Fibroblast of peridontal ligament (primary cell): ENCODE data around the gene C18orf54.
"Not testable (repeated sequence)": the region's sequence is repeated elsewhere in the genome, so short reads cannot be mapped to it uniquely, and the experiment has no call there.

Source experiments
- DNase-seq: peaks from one replicate; pipeline ENCODE4 v3.0.0-alpha.2; 2010; ENCODE audit errors: extremely low read depth

Gene C18orf54

DNA sequence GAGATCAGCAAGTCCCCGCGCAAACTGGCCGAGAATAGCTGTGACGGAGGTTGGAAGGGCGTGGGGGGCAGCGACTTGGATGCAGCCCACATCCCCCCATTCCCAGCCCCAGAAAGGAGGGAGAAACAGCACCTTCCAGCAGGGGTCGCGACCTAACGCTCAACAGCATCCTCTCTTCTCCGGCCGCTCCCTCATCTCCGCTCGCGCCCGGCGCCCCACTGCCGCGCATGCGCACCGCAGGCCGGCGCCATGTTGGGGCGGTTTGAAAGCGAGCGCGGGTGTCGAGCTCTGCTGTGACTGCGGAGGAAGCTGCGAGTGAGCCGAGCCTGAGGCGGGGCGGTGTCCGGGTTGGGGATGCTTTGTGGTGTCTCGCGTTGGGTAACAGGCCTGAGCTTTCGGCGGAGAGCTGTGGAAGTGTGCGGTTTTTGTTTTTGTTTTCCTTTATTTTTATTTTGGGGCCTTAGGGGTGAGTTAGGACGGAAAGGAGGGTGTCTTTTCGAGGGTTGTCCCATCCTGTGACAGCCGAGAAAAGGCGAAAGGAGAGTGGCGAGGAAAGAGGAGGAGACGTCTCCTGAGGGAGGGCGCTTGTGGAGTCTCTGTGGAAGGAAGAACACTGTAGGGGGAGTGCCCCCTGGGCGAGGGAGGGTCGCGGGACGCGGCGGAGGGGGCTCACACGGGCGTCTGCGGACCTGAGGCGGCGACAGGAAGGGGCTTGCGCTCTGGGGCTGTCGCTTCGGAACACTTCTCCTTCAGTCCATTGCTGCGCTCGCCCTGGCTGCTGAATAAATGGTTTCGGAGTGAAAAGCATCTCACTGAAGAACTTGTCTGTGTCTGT is at the start of gene C18orf54, which contains the start of gene STARD6:
C18orf54 (plus strand) TSS at position 247 of the 835 bp plus-strand sequence. CDS start 2,667 bp downstream, outside the sequence.
STARD6 (minus strand) TSS at position 199 of the 835 bp plus-strand sequence. CDS start 3,285 bp downstream, outside the sequence.
- DNase-seq, result peak; percentile 86

DNA sequence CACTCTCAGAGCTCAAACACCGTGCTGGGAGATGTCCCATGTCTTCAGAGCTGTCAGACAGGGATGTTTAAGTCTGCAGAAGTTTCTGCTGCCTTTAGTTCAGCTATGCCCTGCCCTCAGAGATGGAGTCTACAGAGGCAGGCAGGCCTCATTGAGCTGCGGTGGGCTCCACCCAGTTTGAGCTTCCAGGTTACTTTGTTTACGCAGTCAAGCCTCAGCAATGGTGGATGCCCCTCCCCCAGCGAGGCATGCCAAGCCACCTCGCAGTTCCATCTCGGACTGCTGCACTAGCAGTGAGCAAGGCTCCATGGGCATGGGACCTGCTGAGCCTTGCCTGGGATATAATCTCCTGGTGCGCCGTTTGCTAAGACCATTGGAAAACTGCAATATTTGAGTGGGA is 48.1 kb upstream of the C18orf54 start:
- DNase-seq, result not testable (repeated sequence)

DNA sequence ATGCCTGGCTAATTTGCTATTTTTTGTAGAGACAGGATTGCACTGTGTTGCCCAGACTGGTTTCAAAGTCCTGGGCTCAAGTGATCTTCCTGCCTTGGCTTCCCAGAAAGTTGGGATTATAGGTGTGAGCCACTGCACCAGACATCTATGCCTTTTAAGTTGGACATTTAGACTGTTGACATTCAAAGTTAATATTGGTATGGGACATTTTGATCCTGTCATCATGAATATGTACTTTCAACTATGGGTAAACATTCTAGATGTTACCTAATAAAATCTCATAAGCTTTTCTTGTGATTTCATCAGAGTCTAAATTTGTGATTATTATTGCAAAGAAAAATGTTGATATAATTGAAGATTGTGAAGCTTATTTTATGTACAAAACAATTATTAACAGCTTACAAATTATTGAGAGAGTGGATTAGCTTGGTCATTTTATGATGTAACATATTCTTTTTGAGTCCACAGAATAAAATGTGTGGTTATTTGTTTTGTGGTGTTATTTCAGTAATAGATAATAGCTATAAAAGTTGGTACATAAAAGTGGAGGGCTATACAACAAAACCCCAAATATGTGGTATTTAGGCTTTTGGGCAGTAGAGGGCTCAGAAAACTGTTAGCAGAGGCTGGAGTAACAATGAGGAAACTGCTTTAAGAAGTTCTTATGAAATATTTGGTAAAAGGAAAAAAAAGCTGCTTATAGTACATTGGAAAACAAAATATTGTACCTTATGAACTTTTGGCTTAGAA is 41.5 kb upstream of the C18orf54 start:
- no peak for DNase-seq

DNA sequence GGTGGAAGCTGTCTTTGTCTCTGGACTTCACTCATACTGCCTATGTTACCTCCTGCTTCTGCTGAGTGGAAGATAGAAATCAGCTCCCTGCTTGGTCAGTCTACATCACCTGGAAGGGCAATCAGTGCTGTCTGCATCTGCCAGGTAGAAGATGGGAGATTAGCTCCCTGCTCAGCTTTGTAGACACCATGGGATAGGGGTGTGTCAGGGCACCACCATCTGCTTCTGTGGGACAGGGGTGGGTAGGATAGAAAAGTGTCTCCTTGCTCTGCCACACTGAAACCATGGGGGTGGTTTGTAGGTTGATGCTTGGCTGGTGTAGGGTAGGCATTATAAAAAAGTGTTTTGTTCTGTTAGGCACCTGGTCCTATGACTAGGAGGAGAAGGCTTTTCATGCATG is 34.1 kb upstream of the C18orf54 start:
- no peak for DNase-seq

DNA sequence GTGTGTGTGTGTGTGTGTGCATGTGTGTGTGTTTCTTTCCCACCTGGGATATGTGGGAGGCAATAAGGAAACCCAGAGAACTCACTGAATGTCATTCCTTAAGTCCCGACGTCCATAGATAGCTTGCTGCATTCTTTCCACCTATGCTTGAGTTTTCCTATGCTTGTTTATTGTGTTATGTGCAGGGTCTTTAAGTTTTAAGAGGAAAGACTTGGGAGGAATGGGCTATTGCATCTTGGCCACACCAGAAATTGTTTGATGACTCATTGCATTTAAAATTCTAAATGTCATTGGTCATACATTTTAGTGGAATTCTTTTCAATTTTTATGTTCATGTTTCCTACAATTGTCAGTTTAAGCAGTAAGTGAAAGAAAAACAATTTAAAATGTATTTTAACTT is 33.7 kb upstream of the C18orf54 start:
- DNase-seq, result peak; percentile 3

DNA sequence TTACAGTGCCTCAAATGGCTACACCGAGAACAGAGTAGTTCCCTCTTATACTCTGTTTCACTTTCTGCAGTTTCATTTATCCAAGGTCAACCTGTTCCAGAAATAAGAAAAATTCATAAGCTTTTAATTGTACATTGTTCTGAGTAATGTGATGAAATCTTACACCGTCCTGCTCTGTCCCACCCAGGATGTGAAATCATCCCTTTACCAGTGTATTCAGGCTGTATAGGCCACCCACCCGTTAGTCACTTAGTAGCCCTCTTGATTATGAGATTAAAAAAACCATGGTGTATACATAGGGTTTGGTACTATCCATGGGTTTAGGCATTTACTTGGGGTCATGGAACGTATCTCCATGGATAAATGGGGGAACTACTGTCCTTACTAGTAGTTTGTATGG is 29.9 kb upstream of the C18orf54 start:
- DNase-seq, result no peak

DNA sequence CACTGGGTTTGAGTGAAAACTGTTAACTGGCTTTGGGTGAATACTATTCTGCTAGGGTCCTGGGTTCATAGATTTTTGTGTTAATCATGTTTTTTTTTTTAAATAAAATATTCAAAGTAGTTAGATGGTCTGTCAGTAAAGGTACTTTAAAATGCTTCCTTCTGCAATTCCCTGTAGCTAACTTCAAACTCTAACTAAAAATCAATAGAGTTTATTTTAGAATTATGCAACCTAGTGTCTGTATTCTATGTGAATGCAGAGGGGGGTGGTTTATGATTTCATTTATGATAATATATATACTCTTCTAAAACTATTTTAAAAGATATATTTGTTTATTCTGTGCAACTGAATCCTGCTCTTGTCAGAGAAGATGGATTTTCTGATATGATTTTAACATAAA is 27.9 kb upstream of the C18orf54 start:
- DNase-seq, result no peak

DNA sequence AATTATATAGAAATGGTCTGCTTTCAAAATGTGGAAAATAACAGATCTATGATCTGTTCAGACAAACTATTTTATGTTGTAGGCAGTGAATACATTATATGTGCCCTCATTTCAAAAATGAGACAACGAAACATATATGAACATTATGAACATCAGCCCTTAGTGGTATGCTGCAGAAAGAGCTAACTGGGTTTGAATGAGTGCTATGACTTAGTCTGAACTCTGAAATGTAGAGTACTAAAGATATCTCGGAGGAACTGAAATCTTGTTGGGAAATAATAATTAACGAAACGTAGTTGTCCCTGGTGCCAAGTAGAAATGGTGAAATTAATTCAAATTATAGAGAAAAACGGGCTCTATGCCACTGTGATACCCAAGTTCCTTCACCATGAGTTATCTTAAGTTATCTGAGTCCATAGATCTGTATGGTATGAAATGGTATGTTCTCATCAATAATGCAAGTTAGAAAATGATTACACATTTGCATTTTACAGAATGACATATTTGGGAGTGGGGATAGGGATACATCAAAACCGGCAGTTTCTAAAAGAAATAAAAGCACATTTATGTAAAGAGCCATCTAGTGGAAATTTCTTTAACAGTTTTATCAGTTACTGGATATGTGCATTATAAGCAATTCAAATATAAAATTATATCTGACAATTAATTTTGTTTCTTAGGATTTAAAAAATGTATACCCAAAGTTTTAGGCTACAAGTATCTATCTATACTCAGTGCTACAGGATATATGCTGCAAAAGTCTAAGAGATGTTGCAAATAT is 26.7 kb upstream of the C18orf54 start:
- DNase-seq, result peak; percentile 5

DNA sequence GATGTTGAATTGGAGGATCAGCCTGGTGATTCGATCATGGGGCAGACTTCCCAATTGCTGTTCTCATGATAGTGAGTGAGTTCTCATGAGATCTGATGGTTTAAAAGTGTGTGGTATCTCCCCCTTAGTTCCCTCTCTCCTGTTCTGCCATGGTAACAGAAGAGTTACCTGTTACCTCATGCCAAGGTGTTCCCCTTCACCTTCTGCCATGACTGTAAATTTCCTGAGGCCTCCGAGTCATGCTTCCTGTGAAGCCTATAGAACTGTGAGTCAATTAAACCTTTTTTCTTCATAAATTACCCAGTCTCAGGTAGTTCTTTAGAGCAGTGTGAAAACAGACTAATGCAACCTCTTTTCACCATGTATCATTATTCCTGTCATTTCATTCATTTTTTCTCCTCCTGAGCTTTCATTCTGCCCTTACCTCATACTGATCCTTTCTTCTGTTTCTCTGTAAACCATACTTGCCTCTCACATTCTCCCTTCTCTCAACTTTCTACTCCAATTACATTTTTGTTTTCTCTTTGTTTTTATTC is 22.0 kb upstream of the C18orf54 start:
- no peak for DNase-seq

DNA sequence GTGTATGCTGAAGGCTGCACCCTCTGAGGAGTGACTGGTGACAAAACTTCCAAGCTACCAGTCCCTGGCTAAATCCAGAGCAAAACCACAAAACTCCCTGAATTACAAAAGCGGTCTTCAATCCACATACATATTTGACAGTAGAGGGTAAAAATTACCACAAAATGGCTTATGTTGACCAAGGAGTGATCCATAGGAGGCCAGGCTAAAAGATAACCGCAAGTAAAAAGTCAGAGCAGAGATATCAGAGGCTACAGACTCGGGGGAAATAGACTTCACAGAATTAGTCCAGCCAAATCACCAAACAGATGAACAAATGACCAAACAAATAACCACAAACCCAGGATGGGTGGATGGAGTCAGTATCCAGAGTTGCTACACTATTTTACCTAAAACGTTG is 19.5 kb upstream of the C18orf54 start:
- no peak for DNase-seq

DNA sequence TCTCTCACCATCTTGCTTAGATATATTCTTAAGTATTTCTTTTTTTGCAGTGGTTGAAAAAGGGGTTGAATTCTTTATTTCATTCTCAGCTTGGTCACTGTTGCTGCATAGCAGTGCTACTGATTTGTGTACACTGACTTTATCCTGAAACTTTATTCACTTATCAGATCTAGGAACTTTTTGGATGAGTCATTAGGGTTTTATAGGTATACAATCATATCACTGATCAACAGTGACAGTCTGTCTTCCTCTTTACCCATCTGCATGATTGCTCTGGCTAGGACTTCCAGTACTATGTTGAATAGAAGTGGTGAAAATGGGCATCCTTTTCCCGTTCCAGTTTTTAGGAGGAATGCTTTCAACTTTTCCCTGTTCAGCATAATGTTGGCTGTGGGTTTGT is 6.5 kb upstream of the C18orf54 start:
- no peak for DNase-seq

DNA sequence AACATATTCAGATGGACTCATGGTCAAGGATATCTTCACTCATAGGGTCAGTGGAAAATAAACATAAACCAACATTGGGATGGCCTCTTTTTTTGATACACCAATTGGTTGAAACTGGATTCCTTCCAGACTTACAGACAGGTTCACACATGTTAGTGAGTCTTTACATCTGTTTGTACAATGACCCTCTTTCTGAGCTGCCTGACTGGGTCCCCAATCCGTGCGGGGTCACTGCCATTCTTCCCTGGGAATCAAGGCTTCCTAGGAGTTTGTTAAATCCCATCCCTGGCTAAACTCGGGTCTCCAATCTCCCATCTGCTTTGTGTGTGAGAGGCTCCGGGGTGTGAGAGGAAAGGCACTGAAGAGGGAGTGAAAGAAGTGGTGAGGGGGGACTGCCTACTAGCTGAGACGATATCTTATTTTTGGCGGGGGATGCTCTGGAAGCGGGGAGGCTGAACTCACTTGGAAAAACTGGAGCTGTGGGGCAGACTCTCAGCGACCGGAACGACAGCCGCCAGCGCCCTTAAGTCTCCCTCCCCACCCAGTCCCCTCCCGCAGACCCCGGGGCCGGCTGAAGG is 535 bp upstream of the C18orf54 start:
- DNase-seq, result peak; percentile 7

DNA sequence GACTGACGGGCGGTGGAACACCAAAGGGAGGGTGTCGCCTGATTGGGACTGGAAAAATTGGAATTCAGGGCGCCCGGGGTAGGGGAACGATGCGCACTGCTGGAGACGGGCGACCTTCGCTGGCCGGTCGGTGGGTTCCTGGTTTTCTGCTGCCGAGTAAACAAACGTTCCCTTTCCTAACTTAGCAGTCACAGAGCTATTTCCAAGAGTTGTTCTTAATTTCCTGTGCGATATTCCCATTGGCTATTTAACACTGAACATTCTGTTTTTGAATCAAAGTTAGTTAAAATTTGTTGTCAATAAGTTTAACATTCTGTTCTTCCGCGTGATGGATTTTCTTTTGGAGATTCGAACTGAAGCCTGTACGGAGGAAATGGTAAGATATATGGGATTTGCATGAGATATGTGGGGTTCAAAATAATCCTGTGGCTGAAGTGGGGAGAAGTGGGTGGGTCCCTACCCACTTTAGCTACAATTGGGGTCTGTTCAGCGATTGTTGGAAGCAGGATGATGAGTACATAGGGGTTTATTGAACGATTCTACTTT is 862 bp downstream of the C18orf54 start:
- peak; percentile 36 for DNase-seq

DNA sequence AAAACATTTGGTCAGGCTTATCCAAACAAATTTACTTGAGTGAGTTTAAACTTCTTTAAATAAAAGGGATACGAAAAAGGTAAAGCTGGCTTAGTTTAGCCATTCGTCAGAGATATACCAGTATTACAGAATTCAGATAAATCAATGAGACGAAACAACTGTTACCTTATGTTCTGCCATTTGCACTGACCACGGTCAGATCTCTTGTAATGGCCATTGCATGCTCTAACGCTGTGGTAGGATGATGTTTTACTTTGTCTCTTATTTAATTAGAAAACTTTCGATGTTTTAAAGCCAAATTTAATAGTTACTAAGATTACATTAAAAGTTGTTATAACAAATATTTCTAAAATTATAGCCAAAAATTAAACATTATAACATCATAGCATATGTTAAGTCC is 1.5 kb downstream of the C18orf54 start:
- DNase-seq, result peak; percentile 38

DNA sequence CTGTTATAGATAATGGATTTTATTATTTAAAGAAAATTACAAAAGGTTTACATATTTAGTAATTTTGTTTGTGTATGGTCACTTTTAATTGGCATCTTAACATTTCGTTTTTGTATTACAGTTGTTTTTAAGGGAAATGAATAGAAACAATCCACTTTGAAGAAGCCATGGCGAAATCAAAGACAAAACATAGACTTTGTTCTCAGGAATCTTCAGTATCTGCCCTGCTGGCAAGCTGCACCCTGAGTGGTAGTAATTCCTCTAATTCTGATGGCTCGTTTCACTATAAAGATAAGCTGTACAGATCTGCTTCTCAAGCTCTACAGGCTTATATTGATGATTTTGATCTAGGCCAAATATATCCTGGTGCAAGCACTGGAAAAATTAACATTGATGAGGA is 2.7 kb downstream of the C18orf54 start:
- peak; percentile 8 for DNase-seq

DNA sequence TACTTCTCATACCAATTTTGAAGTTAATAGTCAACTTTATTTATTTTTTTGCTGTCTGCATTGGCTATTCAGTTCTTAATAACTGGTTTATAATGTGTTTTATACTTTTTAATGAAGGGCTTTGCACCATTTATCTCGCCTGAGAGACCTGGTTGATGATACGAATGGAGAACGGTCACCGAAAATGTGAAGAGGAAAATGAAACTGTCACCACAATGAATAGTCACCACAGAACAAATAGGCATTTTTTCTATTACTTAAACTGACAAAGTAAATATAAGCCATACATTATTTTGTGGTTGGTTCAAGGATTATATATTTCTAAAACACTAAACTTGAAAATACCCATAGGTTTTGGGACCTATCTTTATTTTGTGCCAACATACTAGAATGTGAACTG is 20.4 kb downstream of the C18orf54 start:
- no peak for DNase-seq

DNA sequence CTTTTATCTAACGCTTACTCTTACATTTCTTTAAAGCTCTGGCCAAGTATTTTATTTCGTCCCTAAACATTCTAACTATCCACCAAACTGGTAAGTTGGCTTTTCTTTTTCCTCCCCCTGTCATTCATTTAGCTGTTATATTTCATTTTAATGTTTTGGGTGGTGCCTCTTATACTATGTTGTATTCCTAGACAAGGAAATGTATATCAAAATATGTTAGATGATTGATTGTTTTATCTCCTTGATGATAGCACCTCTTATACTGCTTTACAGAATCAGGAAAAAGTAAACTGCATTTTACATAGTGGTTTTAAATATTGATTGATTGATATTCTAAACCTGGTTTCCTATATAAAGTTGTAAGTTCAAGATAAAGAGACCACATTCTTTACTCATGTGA is 23.9 kb downstream of the C18orf54 start:
- DNase-seq, result no peak

DNA sequence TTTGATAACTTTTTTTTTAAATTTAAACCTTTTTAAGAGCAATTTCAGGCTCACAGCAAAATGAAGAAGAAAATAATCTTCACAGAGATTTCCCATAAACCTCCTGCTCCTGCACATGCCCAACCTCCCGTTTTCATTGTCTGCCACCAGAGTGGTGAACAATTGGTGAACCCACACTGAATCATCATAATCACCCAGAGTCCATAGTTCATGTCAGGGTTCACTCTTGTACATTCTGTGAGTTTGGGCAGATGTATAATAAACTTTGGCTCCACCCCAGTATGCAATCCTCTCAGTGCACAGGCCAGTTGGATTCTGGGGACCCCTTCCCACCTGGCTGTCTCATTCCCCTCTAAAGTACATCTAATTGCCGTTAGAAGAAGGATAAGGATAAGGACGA is 24.4 kb downstream of the C18orf54 start:
- no peak for DNase-seq

DNA sequence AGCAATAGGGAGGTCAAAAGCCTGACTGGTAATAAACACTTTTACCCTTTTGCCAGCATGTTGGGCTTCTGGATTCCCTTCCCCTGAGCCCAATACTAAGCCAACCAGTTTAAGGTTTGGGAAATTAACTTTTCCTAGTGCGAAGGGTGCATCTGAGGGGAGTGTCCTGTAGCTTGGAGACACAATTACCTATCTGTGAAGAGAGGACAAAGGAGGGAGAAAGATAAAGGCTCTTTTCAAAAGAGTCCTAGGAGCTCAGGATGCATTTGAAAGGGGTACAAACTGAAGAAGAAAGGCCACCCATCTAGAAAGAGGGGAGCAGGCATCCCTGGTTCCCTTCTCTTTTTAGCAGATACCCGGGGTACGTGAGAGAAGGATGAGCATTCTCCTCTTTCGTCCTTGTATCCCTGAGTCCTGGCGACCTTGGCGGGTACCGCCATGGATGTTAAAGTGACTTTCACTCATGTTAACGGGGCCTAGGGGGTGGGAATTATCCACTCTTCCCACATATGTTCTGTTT is 25.1 kb downstream of the C18orf54 start:
- no peak for DNase-seq

DNA sequence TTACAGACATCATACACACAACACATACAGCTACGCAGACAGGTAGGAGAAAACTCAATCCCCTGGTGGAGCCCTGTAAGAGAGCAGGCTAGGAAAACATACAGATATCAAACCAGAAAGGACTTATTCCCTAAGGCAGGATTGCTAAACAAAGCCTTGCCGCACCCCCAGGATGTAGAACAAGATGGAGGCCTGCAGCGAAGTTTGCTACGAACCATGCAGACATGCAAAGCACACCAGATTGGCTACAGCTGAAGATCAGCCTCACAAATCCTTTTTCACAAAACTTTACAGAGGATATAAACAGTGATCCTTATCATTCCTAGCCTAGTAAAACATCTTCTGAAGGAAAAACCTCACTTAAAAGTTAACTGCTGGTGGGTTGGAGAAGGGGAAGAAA is 28.3 kb downstream of the C18orf54 start:
- no peak for DNase-seq
